HG03025 (cell line): ENCODE results near the gene MSI1.

Experiments used
- ATAC-seq: cut with Tn5 transposase; IDR thresholded peaks from one replicate; pipeline ENCODE4 v1.9.1; 2021; ENCODE audit warnings: mild to moderate bottlenecking, moderate library complexity; ENCODE audit not compliant: unreplicated experiment, low FRiP score

Gene MSI1

GRCh38 chr12:120328228-120328627 lies 40.7 kb downstream of the MSI1 start:
- ATAC-seq = no peak

DNA sequence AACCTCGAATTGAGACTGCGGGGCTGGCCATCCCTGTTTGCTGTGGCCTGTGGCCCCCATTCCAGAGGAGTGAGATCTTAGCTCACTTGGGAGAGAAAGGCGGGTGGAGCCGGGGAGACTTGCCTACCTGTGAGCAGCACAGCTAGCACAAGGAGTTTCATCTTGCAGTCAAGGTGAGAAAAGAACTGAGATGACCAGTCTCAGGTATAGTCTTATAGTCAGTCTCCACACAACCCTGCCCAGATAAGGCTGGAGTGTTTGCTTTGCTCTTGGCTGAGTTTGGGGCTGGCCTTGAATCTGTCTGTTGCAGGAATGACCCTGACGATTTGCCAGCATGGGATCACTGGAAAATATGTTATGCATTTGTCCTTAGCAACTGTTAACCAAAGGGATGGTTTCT lies 41.4 kb downstream of the MSI1 start, which contains the start of gene PLA2G1B:
TSS of gene PLA2G1B (minus strand) at position 187 of the 400 bp plus-strand sequence. CDS start at position 161, 26 bp downstream.
- no peak for ATAC-seq

GRCh38 chr12:120324841-120325417 lies 44.0 kb downstream of the MSI1 start:
- no peak for ATAC-seq

- ATAC-seq = no peak
Measured at GRCh38 chr12:120323772-120324171, 45.2 kb downstream of the MSI1 start.

- no peak for ATAC-seq
Measured at GRCh38 chr12:120321382-120322202, 47.4 kb downstream of the MSI1 start.

DNA sequence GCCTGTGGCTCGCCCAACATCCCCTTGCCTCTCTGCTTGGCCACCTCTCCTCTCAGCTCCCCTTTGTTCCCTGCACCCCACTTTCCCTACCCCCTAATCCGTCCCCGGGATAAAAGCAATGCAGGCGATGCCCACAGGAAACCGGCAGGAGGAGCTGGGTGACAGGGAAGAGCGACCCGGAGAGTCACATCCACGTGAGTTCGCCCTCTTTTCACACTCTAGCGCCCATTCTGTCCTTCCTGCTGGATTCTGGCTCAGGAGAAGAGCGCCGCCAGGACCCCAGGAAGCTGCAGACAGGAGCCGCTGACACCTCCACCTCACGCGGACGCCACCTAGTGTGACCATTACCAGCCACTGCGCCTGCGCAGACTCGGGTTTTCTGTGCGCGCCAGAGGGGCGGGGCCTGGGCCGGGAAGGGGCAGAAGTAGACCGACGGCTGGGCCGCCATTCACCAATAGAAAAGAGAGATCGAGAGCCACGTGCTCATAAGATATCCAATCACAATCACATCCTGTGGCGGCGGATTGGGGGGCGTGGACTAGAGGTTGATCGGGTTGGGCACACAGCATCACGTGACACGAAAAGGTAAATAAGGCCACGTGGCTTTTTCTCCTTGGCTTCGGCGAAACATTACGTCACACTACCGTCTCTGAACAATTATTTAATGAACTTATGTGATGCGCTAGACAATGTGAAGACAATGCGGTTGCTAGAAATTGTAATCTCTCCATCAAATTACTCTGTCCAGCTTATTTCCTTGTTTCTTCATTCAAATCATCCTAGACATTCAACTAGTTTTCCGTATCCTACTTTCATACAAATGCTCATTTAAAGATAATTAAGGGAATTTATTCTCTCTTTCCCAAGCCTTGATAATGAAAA lies 51.5 kb downstream of the MSI1 start:
- ATAC-seq = peak; percentile 94

GRCh38 chr12:120316798-120317223 lies 52.2 kb downstream of the MSI1 start:
- ATAC-seq = no peak

- ATAC-seq = no peak
Measured at GRCh38 chr12:120314220-120314619, 54.7 kb downstream of the MSI1 start.

GRCh38 chr12:120301962-120302815 lies 66.8 kb downstream of the MSI1 start, which contains the start of gene SIRT4:
TSS of gene SIRT4 (plus strand) at chr12:120302321. CDS start at chr12:120303562, 1,241 bp downstream.
- ATAC-seq = peak; percentile 73

DNA sequence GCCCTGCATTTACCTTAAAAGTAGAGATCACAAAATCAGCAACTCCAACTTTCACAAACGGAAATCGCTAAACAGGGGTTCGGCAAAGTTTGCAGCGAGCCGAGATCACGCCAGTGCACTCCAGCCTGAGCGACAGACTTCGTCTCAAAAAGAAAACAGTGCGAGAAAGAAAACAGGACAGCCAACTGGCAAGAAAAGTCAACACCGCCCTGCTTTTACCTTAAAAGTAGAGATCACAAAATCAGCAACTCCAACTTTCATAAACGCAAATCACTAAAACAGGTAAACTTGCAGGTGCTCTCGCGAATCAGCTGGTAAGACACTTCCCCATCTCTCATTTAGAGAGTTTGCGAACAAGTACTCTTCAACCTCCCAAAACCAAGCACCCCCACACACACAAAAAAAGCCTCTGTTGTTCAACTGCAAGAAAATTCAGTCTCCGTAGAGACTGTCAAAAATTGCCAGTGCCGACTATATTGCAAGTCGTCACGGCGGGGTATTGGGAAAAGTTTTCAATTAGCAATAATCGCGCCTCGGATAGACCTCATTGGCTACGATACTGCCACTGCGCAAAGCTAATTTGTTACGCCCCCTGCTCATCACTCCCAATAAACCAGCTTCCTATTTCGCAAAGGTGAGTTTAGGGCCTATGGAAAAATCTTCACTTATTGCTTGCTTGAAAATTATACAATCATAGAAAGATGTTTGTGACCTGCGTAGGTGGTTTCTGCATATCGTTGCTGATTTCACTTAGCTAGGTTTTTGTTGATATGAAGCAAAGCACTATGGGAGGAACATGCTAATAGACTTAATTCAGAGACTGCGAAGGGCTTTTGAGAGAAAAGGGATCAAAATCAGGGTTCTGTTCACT lies 76.1 kb downstream of the MSI1 start, which contains the start of gene RNU4-1:
TSS of gene RNU4-1 (minus strand) at position 577 of the 871 bp plus-strand sequence.
- peak; percentile 37 for ATAC-seq

GRCh38 chr12:120292411-120292660 lies 76.6 kb downstream of the MSI1 start:
- ATAC-seq = no peak
